NCI-H146 treated with DMSO at 0.1 percent for 48 hours (cell line): ENCODE data around the gene ETFB.

Experiments
- DNase-seq: peaks from one replicate; lab custom pipeline; 2025; ENCODE audit not compliant: unreplicated experiment; lab: John Stamatoyannopoulos, UW

ETFB gene

GRCh38 chr19:51372649-51373504, 6.7 kb upstream of the ETFB start, which contains the start of gene NKG7:
NKG7 (minus strand) TSS chr19:51372654; CDS start chr19:51372535, 119 bp downstream.
- DNase-seq: no peak

DNA sequence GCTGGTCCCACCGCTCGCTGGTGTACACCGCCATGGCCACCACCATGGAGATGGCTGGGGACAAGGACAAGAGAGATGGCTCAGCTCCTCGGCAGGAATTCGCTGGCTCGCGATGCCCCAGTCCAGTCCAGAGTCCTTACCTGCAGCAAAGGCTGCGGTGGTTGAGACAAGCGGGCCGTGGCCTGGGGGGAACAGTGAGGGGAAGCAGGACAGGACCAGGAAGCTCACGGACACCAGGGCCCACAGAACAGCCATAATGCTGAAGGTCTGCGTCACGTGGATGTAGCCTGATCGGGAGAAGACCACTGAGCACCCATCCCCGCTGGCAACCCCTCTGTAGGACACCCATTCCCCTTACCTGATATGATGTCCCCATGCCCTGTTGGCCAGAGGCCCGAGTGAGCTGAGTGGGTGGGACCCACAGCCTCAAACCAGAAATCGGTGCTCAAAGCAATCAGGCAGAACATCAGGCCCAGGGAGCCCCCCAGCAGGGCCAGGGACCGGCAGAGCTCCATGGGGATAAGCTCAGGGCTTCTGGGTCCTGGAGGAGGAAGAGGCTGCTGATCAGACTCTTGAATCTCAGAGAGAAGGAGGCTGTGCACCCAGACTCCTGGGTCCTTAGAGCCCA, 5.9 kb upstream of the ETFB start:
- no peak for DNase-seq

- DNase-seq: no peak
Measured at GRCh38 chr19:51371186-51371690, 5.0 kb upstream of the ETFB start.

DNA sequence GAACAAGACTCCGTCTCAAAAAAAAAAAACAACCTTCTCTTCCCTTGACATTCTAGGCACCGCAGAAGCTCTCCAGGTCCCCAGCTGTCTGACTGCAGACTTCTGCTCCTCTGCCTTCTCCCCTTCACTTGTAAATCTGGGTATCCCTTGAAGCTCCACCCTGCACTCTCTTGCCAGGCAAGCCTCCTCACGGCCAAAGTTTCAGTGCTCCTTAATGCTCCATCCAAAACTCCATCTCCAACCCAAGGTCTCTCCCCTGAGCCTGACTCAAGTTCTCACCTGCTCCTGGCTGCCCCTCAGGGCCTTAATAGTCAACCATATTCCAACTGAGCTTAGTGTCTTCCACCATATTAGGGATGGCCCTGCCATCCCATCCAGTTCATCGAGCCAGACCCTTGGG, 4.0 kb upstream of the ETFB start:
- DNase-seq: no peak

DNA sequence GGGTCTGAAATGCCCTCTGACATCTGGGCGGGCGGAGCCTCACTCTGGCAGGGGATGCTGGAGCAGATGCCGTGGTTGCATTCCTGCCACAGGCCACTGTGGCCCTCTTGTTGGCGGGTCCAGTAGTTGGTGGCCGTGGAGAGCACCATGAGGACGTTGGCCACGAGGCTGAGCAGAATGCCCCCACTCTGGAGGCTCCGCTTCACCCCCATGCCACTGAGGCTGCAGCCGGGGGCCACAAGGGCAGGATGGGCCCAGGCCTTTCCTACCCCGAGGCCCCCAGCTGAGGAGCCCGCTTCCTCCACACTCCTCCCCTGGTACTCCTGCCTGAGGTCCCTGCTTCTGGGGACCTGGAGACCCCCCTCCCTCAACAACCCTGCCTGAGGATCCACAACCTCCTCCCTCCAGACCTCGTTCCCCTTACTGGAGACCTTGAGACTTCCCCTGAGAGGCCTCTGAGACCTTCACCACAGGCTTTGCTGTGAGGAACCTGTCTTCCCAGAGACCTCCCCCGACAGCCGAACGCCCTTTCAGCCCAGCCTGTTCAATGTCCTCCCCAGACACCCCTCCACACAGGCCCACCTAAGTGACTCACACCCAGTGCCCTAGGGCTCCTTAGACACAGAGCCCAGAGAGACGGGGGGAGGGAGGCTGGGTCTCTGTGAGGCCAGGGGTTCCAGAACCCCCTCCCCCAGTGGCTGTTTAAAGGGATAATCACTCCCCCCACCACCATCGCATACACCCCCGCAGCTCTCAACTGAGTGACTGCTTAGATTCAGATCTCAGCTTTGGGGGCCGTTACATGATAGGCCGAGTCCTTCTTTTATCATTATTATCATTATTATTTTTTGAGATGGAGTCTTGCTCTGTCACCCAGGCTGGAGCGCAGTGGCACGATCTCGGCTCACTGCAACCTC, 2.4 kb upstream of the ETFB start, which contains the start of gene CLDND2:
Gene CLDND2 (minus strand): TSS at position 638 of the 917 bp plus-strand sequence. CDS start 426 bp downstream, at position 212.
- no peak for DNase-seq

DNA sequence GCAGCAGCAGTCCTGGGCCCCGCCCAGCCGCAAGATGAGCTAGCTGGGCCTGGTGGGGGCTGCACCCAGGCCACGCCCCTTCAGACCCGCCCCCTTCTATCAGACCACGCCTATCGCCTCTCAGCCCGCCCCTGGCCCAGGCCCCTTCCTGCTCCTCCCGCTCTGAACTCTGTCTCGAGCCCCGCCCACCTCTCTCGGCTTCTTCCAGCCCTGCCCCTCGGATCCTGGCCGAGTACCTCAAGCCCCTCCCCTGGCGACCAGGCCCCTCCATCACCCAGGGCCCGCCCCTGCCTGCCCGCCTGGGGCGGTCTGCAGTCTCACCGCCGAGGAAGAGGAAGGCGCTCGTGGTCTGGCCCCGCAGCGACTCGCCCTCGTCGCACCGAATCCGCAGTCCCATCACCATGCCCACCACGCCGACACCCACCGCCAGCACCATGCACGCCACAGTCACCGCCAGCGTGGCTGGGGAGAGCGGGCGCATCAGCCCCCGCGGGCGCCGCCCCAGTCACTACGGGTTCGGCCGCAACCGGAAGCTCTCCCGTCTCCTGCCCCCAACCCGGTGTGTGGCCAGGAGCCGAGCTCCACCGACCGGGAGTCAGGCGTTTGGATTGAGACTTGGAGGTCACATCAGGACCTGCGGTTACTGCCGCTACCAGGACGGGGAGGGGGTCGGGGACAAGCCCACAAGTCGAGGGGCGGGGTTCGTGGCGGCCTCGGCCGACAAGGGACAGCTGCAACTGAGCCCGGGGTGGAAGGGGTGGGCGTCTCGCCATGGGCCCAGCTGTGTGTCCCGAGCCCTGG, 1.6 kb upstream of the ETFB start:
- DNase-seq: no peak

- DNase-seq: no peak
Measured at GRCh38 chr19:51367255-51367564, 1.0 kb upstream of the ETFB start.

GRCh38 chr19:51366389-51367254, 434 bp upstream of the ETFB start:
- peak; percentile 45 for DNase-seq

DNA sequence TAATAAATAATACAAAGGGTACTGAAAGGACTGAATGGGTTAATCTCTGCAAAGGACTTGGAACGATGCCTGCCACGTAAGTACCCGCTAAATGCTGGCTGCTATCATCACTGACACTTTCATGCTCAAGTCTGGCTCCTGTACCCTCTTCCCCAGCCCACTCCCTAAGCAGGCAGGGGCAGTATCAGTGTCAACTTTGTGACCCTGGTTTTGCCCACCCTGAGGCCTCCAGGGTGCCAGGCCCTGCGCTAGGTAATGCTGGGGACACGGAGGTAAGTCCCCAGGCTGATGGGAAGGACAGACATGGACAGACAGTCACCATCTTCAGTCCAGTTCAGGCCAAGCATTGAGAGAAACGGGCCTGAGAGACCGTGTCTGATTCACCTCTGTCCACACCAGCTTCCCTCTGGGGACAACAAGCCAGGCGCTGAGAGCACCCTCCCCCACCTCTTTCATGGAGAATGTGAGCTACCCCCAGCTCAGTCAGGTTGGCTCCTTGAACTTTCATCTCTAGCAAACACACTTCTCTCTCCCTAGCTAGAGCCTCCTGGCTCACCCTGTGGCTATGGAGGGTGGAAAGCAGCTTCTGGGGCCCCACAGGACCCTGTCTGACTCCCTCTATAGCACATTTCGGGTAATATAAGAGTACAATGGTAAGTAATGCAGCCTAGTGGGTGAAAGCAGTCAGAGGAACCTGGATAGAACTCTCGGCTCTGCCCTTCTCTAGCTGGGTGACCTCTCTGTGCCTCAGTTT, 800 bp downstream of the ETFB start:
- no peak for DNase-seq

DNA sequence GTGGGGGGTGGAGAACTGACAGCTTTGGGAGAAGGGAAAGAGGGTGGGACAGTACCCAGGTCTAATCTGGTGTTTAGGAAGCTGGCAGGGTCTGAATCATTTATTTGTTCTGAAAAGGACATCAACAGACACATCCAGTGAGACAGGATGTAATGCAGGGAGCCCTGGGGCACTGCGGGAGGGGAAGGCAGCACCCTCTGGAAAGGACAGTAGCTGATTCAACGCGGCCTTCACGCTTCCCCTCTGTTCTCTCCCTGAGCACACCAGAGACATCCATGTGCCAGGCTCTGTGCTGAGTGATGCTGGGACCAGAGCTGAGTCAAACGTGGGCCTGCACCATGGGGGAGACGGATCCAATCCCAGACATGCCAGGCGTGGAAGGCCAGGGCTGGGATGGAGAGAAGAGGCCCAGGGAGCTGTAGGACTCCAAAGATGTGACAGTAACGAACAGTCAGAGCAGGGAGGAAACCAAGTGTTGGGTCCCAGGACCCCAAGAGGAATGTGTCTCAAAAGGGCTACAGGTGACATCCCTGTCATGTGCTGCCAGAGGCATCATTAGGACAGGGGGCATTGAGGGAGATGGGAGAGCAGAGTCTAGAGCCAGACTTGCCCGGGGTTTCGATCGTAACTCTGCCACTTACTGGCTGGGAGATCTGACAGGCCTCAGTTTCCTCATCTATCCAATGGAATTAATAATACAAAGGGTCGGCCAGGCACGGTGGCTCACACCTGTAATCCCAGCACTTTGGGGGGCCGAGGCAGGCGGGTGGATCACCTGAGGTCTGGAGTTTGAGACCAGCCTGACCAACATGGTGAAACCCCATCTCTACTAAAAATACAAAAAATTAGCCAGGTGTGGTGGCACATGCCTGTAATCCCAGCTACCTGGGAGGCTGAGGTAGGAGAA, 1.7 kb downstream of the ETFB start:
- DNase-seq: no peak

- DNase-seq: no peak
Measured at GRCh38 chr19:51361239-51361638, 4.9 kb downstream of the ETFB start.

DNA sequence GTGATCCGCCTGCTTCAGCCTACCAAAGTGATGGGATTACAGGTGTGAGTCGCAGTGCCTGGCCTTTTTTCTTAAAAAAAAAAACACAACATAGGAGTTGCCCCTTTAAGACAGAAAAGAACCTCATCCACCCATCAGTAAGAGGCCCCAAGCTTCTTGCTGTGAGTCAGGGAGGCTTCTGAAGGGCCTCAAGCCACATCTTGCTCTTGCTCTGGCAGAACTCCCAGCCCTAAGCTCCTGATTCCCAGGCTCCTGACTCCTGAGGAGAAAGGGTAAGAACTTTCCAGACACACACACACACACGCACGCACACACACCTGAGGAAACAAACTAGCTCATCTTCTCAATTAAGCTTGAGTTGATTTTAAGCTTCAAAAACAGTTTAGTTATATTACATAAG, 6.9 kb downstream of the ETFB start:
- no peak for DNase-seq

GRCh38 chr19:51357952-51358351, 8.2 kb downstream of the ETFB start:
- no peak for DNase-seq

DNA sequence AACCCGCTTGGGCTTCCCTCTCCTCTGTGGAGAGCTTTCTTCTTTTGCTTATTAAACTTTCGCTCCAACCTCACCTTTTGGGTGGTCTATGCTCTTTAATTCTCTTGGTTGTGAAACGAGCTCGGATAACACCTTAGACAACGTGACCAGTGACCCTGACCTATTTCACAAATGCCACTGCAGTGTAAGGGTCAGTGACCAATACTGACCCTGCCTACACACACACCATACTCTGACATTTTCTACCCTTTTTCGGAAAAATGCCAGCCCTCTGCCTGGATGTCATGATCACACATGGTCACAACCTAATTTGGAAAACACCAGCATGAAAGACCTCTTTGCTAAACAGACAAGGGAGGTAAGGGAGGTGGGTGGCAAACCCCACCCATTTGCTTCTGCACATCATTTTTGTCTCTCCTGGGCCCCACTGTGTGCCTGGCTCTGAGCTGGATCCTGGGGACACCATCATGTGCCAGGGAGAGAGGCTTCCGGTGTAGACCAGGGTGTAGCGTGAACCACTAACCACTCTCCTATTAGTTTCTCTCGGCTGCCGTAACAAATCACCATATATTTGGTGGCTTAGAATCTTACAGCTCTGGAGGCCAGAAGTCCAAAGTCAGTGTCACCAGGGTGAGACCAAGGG, 9.9 kb downstream of the ETFB start:
- DNase-seq: no peak

DNA sequence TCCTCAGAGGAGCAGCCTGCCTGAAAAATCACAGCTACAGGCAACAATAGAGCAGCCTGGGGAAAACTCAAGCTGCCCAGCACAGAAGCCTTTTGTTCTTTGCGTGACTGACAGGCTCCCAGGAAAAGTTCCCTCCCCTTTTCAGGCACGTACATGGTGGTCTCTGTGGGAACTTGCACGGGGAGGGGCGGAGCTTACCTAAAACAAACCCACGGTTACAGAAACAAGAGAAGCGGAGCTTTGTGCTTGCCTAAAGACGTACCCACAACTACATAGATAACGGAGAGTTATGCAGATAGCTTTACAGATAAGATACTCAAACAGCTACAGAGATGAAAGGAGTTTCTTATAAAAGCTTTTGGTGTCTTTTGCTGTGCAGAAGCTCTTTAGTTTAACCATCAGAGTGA, 11.4 kb downstream of the ETFB start:
- DNase-seq: no peak

DNA sequence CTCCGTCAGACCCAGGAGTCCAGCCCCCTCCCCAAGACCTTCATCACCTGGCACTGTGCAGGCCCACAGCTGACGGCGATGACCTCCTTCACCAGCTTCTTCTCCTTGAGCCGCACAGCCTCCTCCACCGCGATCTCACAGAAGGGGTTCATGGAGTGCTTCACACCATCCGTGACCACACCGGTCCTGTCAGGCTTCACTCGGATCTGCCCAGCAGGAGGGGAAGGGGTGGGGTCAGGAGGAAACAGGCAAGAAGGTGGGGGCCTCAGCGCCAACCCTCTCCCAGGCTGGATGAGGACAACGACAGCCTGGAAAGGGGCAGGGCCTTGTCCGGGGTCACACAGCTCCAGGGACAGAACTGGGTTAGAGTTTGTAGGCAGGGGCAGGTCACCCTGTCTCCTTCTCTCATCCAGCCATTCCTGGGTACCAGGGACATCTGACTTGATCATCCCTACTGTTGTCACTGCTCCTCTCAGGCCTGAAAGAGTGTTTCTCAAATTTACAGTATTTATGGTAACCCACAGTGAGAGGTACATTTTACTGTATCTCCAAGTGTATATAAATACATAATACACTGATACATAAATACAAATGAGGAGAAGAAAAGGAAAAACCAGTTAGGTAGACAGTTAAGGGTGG, 12.0 kb downstream of the ETFB start:
- DNase-seq: no peak
